Inferior parietal cortex (tissue), 1 donor: Measurements from ENCODE around the gene MOAP1.
"Not testable (repeated sequence)": the region's sequence is repeated elsewhere in the genome, so short reads cannot be mapped to it uniquely, and the experiment has no call there.

Experiments used
- DNase-seq: peaks from one replicate; pipeline ENCODE4 v3.0.0-alpha.2; 2016; ENCODE audit errors: extremely low spot score

Gene MOAP1

DNA sequence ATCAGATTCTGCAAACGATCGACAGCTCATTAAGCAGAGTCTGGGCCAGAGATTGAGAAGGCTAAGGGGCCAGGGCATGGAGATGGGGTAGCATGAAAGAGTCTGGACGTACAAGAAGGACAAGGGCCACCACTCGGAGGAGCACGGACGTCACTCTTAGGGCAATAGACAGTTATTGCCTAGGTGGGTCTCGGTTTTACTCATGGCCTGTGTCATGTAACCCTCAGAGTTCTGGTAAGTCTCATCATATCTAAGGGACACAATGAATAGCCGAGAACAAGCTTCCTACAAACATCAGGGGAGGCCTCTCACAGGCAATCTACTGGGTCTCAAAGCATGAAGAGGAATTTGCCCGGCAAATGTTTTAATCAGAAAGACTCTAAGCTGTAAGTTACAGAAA, 38.6 kb downstream of the MOAP1 start:
- DNase-seq, result no peak

DNA sequence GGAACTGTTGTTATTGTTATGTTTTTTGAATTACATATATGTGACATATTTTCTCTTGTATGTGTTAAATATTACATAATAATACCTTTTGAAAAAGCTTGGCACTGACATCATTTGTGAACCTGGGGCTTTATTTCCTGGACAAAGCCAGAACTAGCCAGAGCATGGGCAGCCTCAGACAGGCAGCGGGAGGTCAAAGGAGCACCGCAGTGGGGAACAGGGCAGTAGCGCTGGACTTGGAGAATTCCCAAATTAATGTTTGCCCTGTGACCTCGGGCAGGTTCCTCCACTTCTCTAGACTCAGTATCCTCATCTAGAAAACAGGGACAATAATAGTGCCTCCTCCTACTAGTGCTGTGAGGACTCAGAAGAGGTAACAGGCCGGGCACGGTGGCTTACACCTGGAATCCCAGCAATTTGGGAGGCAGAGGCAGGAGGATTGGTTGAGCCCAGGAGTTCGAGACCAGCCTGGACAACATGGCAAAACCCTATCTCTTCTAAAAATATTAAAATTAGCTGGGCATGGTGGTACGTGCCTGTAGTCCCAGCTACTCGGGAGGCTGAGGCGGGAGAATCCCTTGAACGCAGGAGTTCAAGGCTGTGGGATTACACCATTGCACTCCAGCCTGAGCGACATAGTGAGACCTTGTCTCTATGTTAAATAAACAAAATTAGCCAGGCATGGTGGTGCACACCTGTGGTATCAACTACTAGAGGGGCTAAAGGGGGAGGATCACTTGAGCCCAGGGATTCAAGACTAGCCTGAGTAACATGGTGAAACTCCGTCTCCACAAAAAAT, 41.6 kb downstream of the MOAP1 start:
- no peak for DNase-seq

DNA sequence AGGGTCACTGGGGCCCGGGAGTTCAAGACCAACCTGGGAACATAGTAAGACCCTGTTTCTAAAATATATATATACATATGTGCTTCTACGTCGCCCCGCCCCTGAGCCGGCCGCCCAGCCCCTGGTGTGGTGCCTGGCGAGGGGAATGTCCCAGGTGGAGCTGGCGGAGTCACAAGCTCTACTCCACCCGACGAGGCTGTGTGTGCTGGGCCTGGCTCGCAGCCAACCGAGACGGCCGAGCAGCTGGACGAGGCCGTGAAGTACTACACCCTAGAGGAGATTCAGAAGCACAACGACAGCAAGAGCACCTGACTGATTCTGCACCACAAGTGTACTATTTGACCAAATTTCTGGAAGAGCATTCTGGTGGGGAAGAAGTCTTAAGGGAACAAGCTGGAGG, 46.8 kb downstream of the MOAP1 start:
- no peak for DNase-seq

DNA sequence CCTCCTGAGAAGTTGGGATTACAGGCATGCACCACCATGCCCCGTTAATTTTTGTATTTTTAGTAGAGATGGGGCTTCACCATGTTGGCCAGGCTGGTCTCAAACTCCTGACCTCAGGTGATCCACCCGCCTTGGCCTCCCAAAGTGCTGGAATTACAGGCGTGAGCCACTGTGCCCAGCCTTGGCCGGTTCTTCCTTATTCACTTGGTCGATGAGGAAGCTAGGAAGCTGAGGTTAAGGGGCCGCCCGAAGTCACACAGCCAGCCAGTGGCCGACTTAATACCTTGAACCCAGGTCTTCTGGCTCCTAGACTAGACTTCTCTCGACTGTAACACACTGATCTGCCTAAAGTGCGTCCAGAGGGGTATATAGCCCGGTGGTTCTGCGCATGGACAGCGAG, 48.2 kb downstream of the MOAP1 start:
- not testable (repeated sequence) for DNase-seq

DNA sequence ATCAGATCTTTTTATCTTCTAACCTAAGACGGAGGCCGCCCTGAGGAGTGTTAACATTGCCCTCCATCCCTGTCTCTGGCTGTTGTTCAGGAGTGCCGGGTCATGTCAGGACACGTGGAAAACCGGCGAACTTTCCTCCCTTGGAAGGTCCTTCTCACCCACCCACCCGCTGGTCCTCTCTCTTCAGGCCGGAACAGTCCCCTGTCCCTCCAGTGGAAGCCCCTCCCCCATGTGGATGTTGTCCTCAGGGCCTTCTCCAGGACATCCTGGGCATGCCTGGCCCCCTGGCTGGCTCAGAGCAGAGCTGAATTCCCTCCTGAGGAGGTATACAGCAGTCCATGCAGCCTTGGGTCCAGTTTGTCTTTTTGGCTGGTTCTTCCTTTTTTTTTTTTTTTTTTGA, 48.7 kb downstream of the MOAP1 start:
- DNase-seq, result no peak

DNA sequence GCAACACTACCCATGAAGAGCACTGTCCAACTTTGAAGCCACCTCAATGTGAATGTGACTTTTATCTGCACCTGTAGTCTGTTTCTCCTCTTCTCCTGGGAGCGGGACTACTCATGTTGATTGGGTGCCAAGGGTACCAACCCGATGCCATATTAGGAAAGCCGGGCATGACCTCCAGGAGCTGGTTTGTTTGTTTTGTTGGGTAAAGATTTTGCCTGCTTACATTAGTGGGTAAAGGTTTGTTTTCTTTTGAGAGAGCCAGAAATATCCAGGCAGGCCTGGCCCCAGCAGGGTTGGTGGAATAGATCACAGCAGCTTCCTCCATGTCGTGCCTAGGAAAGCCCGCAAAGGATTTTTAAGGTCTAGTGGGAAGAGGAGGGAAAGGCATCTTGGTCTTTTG, 49.3 kb downstream of the MOAP1 start:
- no peak for DNase-seq

DNA sequence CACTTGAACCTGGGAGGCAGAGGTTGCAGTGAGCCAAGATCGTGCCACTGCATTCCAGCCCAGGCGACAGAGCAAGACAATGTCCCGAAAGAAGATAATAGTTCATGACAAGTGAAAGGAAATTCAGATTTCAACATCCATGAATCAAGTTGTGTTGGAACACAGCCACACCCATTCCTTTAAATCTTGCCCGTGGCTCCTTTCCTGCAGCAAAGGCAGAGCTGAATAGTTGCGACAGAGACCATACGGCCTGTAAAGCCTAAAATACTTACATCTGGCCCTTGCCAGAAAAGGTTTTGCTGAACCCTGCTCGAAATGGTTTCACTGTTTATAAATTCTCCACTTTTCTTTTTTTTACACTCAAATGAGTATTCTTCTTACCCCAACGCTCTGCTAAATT, 51.2 kb downstream of the MOAP1 start:
- no peak for DNase-seq

DNA sequence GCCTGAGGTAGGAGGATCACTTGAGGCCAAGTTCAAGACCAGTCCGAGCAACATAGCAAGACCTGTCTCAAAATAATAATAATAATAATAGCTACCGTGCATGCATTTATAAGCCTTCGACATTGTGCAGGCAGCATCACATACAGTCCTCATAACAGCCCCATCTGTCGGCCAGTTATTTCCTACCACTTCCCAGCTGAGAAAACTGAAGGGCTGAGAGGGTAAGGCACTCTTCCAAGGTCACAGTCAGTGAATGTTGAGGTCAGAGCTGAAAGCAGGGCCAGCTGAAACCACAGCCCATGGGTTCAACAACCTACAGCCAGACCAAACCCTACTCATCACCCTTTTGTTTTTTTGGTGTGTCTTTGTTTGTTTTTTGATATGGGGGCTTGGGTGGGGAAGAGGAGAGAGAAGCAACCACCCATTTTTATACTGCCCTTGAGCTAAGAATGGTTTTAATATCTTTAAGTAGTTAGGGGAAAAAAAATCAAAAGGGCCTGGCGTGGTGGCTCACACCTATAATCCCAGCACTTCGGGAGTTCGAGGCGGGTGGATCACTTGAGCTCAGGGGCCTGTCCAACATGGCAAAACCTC, 52.1 kb downstream of the MOAP1 start:
- DNase-seq, result peak; percentile 41
